B cell (primary cell): Measurements from ENCODE around the gene GON4L. TPM values are rescaled to one million over a fixed set of nuclear protein-coding genes. Genes with fewer than 3 reads are reported as not detected.
"Not testable (repeated sequence)": the region's sequence is repeated elsewhere in the genome, so short reads cannot be mapped to it uniquely, and the experiment has no call there.

ENCODE experiments used
- ATAC-seq: fragments of 200-7000 bp; cut with Tn5 transposase; one replicate; pipeline ENCODE4 v1.10.0; 2021; ENCODE audit warnings: low read depth, mild to moderate bottlenecking, moderate number of reproducible peaks, moderate library complexity
- CTCF ChIA-PET: fragments of 350-600 bp; sonication (Branson Sonifier 250); formaldehyde crosslinking; loops from one replicate; lab custom pipeline; 2021; ENCODE audit warnings: antibody characterized with exemption, inconsistent platforms; lab: Charles Lee
- POLR2A ChIA-PET: fragments of 350-600 bp; sonication (Branson Sonifier 250); formaldehyde crosslinking; loops from one replicate; lab custom pipeline; 2021; ENCODE audit warnings: antibody characterized with exemption; lab: Charles Lee
- DNase-seq: peaks from one replicate; pipeline ENCODE4 v3.0.0; 2013
- H2AFZ ChIP-seq: 2 replicates; pipeline ENCODE4 v1.6.1; 2012; ENCODE audit warnings: mild to moderate bottlenecking, low read depth, low read length; ENCODE audit not compliant: insufficient read depth, poor library complexity, severe bottlenecking
- H3K27ac ChIP-seq, 2 donors: 1 replicate in 1 of 2; 2 replicates in 1 of 2; pipeline ENCODE4 v1.5.1; 2012 to 2013; ENCODE audit warnings: low read length in 2 of 2, mild to moderate bottlenecking in 2 of 2, moderate library complexity in 1 of 2
- H3K27me3 ChIP-seq, 4 experiments: fragments of 200-600 bp in 1 of 4; sonication (generic) in 1 of 4; replicated peaks in 1 of 4; 1 replicate in 2 of 4; 2 replicates in 2 of 4; pipeline versions ENCODE4 v1.6.1 to v1.7.0; 2013 to 2016; ENCODE audit warnings: low read length in 3 of 4, mild to moderate bottlenecking in 2 of 4, mixed read lengths in 1 of 4, moderate library complexity in 1 of 4; ENCODE audit not compliant: insufficient read depth in 4 of 4, control insufficient read depth in 3 of 4; ENCODE audit errors: control extremely low read depth in 1 of 4
- H3K36me3 ChIP-seq, 2 experiments: replicated peaks in 1 of 2; 1 replicate in 1 of 2; 2 replicates in 1 of 2; pipeline versions ENCODE4 v1.6.1 to v1.7.1; 2013; ENCODE audit warnings: low read length in 1 of 2; ENCODE audit not compliant: insufficient read depth in 2 of 2, control insufficient read depth in 1 of 2; ENCODE audit errors: control extremely low read depth in 1 of 2, extremely low read depth in 1 of 2
- H3K4me1 ChIP-seq, 2 donors: fragments of 200-600 bp in 1 of 2; sonication (generic) in 1 of 2; 1 replicate in 1 of 2; 2 replicates in 1 of 2; pipeline versions ENCODE4 v1.5.1 to v1.6.1; 2013 to 2017; ENCODE audit warnings: low read length in 2 of 2; ENCODE audit not compliant: control insufficient read depth in 2 of 2, insufficient read depth in 2 of 2
- H3K4me2 ChIP-seq: replicated peaks from 2 replicates; pipeline ENCODE3; 2012; ENCODE audit warnings: mild to moderate bottlenecking, low read depth, low read length; ENCODE audit not compliant: poor library complexity, severe bottlenecking
- H3K4me3 ChIP-seq, 5 experiments: fragments of 200-600 bp in 1 of 5; sonication (generic) in 1 of 5; 1 replicate in 3 of 5; 2 replicates in 2 of 5; pipeline versions ENCODE4 v1.5.1 to v1.7.0; 2011 to 2016; ENCODE audit warnings: low read length in 4 of 5, mild to moderate bottlenecking in 4 of 5, low read depth in 2 of 5, control low read depth in 1 of 5, moderate library complexity in 1 of 5; ENCODE audit not compliant: insufficient read depth in 1 of 5; ENCODE audit errors: control extremely low read depth in 1 of 5, extremely low read depth in 1 of 5
- H3K79me2 ChIP-seq: fragments of 200-600 bp; sonication (generic); one replicate; pipeline ENCODE4 v1.6.0; 2016; ENCODE audit warnings: low read length; ENCODE audit not compliant: control insufficient read depth, insufficient read depth
- H3K9ac ChIP-seq: fragments of 200-600 bp; sonication (generic); 2 replicates; pipeline ENCODE4 v1.6.1; 2017; ENCODE audit warnings: mild to moderate bottlenecking, low read length, moderate library complexity
- H3K9me3 ChIP-seq, 3 donors: one replicate each; pipeline versions ENCODE4 v1.6.1 to v1.7.1; 2013; ENCODE audit warnings: low read length in 2 of 3; ENCODE audit not compliant: control insufficient read depth in 2 of 3, insufficient read depth in 1 of 3; ENCODE audit errors: control extremely low read depth in 1 of 3
- H4K20me1 ChIP-seq: 2 replicates; pipeline ENCODE4 v1.6.0; 2012; ENCODE audit warnings: mild to moderate bottlenecking, low read length; ENCODE audit not compliant: insufficient read depth, control insufficient read depth, poor library complexity, severe bottlenecking
- H3K27ac Mint-ChIP-seq: one replicate; pipeline ENCODE4 v1.8.0; 2021; ENCODE audit warnings: mixed read lengths
- H3K27me3 Mint-ChIP-seq: one replicate; pipeline ENCODE4 v1.8.0; 2021; ENCODE audit warnings: mixed read lengths
- H3K4me1 Mint-ChIP-seq: one replicate; pipeline ENCODE4 v1.8.0; 2021; ENCODE audit warnings: mixed read lengths
- H3K4me3 Mint-ChIP-seq: one replicate; pipeline ENCODE4 v1.8.0; 2021; ENCODE audit warnings: mixed read lengths
- H3K9me3 Mint-ChIP-seq: one replicate; pipeline ENCODE4 v1.8.0; 2022; ENCODE audit warnings: mixed read lengths; ENCODE audit not compliant: insufficient read depth
- CTCF ChIP-seq: fragments of 200-600 bp; IDR thresholded peaks from one replicate; pipeline ENCODE4 v1.8.0; 2022; ENCODE audit warnings: antibody characterized with exemption, mild to moderate bottlenecking
- EZH2 ChIP-seq: IDR thresholded peaks from 2 replicates; pipeline ENCODE4 v1.6.1; 2012; ENCODE audit warnings: borderline replicate concordance, low read depth, mild to moderate bottlenecking, moderate library complexity, low read length; ENCODE audit not compliant: insufficient read depth, poor library complexity, severe bottlenecking
- whole genome bisulfite sequencing: methylation state at CpG from one replicate; pipeline ENCODE4 v1.1.5; 2013; ENCODE audit warnings: missing lambda C conversion rate; ENCODE audit not compliant: insufficient coverage; 5-methylcytosine and 5-hydroxymethylcytosine counted together
- intact Hi-C: fragments of 100-400 bp; cut with micrococcal nuclease; formaldehyde crosslinking; loops from one replicate; pipeline ENCODE4 v1.10.0; 2022
- polyA plus RNA-seq: library from polyadenylated mRNA; depleted of rRNA; stranded (reverse); fragments of >200 nt; gene quantifications from 2 replicates; pipeline ENCODE4 v1.2.3, GENCODE V29; 2012
- total RNA-seq, 2 donors: library from RNA; stranded (reverse); fragments of 120-200 nt in 1 of 2; gene quantifications; 1 replicate in 1 of 2; 2 replicates in 1 of 2; pipeline versions ENCODE4 v1.2.3 to v1.2.4, GENCODE V29; 2013 to 2022

Gene GON4L
- total and polyA plus RNA-seq, 2 donors (not counting 1 experiment from before 2014, with no cell fraction given) = 54.4 to 127 TPM

- H3K27me3 Mint-ChIP-seq = no peaks in the 10 kb centered on the region
- H3K4me1 Mint-ChIP-seq = no peaks in the 10 kb centered on the region
- Histone ChIP-seq H3K27me3 (no peaks in the 10 kb centered on the region), H3K9me3 (no peaks in the 10 kb centered on the region), H3K36me3 (peaks cover 9 to 47% of the 10 kb centered on the region in 2 experiments), H3K79me2 (peaks cover 4% of the 10 kb centered on the region), H3K4me1 (no peaks in the 10 kb centered on the region), H3K27ac (no peak overlapping the region), H3K9ac (no peak overlapping the region), H2AFZ (no peak overlapping the region), H4K20me1 (no peaks in the 10 kb centered on the region), H3K4me3 (no peak overlapping the region), H3K4me2 (no peak overlapping the region)
- ATAC-seq (no peak), DNase-seq (no peak)
- intact Hi-C loops = no loop called here
- no peaks in the 10 kb centered on the region for H3K9me3 Mint-ChIP-seq
- H3K27ac Mint-ChIP-seq = no peak overlapping the region
- TF ChIP-seq CTCF = no peak
- no peak for TF ChIP-seq EZH2
- ChIA-PET CTCF (interaction anchor here (0.7 kb wide), 1 partner anchor 326 kb away, joined by 3 read pairs; no protein-coding TSS in a partner anchor), POLR2A (no interaction called here)
- no peak overlapping the region for H3K4me3 Mint-ChIP-seq
Observed at GRCh38 chr1:155801149-155801548, 55.9 kb downstream of the GON4L start.

- H3K4me3 Mint-ChIP-seq, H3K27me3 Mint-ChIP-seq, CTCF ChIA-PET, H3K27me3 ChIP-seq, H4K20me1 ChIP-seq, POLR2A ChIA-PET, H3K4me3 ChIP-seq, H3K27ac Mint-ChIP-seq, H3K27ac ChIP-seq, DNase-seq, H3K9ac ChIP-seq, ATAC-seq, H3K9me3 Mint-ChIP-seq, intact Hi-C loops, H3K79me2 ChIP-seq, H3K9me3 ChIP-seq, H3K4me2 ChIP-seq, H3K4me1 Mint-ChIP-seq, H2AFZ ChIP-seq, H3K4me1 ChIP-seq: not testable (repeated sequence)
- no CpG with 5 or more reads among the region's 4 CpGs for WGBS
- peaks cover 16 to 53% of the 10 kb centered on the region in 2 experiments for H3K36me3 ChIP-seq
Observed at GRCh38 chr1:155795618-155796017, 61.4 kb downstream of the GON4L start.
